Measurements from ENCODE around the gene PRPF40B. TPM values are rescaled to one million over a fixed set of nuclear protein-coding genes. Genes with fewer than 3 reads are reported as not detected.

The PRPF40B gene
- total and polyA plus RNA-seq, 9 of the 15 experiments (the other 6 are each of a cell fraction or from before 2014, with no cell fraction given) = 0.55 to 10.6 (median 4.8) TPM

DNA sequence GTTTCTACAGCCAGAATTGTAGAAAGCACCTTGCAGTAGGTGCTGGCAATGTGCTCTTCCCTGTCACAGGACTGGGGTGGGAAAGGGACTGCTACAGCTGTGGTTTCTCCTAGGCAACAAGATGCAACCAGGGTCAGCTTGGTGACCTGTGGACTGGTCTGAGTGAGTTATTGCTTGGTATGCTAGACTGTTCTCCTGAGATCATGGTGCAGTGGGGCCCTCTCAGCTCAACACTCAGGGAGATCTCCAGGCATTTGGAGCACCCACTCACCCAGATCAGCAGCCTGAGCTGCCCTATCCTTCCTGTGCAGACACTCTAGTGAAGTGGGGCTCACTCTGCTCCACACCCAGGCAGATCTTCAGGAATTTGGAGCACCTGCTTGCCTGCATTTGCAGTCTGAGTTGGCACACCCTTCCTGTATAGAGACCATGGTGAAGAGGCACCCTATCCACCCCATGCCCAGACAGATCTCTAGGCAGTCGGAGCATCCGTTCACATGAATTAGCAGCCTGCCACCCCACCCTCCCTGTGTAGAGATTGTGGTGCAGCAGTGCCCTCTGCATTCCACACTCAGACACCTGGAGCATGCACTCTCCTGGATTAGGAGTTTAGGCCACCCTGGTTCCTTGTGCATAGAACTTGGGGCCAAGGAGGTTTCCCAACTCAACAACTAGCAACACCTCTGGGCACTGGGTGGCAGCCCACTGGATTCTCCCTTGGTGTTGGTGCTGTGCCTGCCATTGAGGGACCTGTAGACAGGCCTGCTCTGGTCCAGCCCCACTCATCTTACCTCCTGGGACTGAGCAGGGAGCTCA lies 14.1 kb upstream of the PRPF40B start (continued):
- TF ChIP-seq, protein P1, sequence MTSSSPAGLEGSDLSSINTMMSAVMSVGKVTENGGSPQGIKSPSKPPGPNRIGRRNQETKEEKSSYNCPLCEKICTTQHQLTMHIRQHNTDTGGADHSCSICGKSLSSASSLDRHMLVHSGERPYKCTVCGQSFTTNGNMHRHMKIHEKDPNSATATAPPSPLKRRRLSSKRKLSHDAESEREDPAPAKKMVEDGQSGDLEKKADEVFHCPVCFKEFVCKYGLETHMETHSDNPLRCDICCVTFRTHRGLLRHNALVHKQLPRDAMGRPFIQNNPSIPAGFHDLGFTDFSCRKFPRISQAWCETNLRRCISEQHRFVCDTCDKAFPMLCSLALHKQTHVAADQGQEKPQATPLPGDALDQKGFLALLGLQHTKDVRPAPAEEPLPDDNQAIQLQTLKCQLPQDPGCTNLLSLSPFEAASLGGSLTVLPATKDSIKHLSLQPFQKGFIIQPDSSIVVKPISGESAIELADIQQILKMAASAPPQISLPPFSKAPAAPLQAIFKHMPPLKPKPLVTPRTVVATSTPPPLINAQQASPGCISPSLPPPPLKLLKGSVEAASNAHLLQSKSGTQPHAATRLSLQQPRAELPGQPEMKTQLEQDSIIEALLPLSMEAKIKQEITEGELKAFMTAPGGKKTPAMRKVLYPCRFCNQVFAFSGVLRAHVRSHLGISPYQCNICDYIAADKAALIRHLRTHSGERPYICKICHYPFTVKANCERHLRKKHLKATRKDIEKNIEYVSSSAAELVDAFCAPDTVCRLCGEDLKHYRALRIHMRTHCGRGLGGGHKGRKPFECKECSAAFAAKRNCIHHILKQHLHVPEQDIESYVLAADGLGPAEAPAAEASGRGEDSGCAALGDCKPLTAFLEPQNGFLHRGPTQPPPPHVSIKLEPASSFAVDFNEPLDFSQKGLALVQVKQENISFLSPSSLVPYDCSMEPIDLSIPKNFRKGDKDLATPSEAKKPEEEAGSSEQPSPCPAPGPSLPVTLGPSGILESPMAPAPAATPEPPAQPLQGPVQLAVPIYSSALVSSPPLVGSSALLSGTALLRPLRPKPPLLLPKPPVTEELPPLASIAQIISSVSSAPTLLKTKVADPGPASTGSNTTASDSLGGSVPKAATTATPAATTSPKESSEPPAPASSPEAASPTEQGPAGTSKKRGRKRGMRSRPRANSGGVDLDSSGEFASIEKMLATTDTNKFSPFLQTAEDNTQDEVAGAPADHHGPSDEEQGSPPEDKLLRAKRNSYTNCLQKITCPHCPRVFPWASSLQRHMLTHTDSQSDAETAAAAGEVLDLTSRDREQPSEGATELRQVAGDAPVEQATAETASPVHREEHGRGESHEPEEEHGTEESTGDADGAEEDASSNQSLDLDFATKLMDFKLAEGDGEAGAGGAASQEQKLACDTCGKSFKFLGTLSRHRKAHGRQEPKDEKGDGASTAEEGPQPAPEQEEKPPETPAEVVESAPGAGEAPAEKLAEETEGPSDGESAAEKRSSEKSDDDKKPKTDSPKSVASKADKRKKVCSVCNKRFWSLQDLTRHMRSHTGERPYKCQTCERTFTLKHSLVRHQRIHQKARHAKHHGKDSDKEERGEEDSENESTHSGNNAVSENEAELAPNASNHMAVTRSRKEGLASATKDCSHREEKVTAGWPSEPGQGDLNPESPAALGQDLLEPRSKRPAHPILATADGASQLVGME (CRISPR knock-in tag; IDR thresholded peaks at IDR 0.05) = no peak
- no peak for TF ChIP-seq HSF4 (CRISPR knock-in tag; IDR thresholded peaks at IDR 0.05; ENCODE audit: borderline replicate concordance)
- no peak for TF ChIP-seq GTF2A2 (tag; IDR thresholded peaks at IDR 0.05)
- no peak for TF ChIP-seq DACH1 (IDR thresholded peaks at IDR 0.05; ENCODE audit: partially characterized antibody)
- TF ChIP-seq SRSF1 (IDR thresholded peaks at IDR 0.05; ENCODE audit: low read depth, low read length) = no peak
- no peak for TF ChIP-seq SMARCB1 (IDR thresholded peaks at IDR 0.05; ENCODE audit: insufficient read length, low read depth)
- TF ChIP-seq, protein P2, sequence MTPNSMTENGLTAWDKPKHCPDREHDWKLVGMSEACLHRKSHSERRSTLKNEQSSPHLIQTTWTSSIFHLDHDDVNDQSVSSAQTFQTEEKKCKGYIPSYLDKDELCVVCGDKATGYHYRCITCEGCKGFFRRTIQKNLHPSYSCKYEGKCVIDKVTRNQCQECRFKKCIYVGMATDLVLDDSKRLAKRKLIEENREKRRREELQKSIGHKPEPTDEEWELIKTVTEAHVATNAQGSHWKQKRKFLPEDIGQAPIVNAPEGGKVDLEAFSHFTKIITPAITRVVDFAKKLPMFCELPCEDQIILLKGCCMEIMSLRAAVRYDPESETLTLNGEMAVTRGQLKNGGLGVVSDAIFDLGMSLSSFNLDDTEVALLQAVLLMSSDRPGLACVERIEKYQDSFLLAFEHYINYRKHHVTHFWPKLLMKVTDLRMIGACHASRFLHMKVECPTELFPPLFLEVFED (CRISPR knock-in tag; conservative IDR thresholded peaks at IDR 0.05) = no peak
- no peak for TF ChIP-seq PHB (CRISPR knock-in tag; IDR thresholded peaks at IDR 0.05)
- TF ChIP-seq SNIP1 (IDR thresholded peaks at IDR 0.05; ENCODE audit: low read depth) = no peak
- TF ChIP-seq HNRNPL (IDR thresholded peaks at IDR 0.05; ENCODE audit: low read depth, low read length) = no peak

Data from K562 (cell line).